GM20431 (cell line): ENCODE results near the gene RRP12.
"Not testable (repeated sequence)": the region's sequence is repeated elsewhere in the genome, so short reads cannot be mapped to it uniquely, and the experiment has no call there.

Experiments
- in situ Hi-C: fragments of 300-500 bp; cut with MseI, MboI; formaldehyde crosslinking; loops from one replicate; pipeline ENCODE4 v1.15.0; 2020; ENCODE audit warnings: low sequenced_read_pairs; ENCODE audit not compliant: unreplicated experiment

Gene RRP12

DNA sequence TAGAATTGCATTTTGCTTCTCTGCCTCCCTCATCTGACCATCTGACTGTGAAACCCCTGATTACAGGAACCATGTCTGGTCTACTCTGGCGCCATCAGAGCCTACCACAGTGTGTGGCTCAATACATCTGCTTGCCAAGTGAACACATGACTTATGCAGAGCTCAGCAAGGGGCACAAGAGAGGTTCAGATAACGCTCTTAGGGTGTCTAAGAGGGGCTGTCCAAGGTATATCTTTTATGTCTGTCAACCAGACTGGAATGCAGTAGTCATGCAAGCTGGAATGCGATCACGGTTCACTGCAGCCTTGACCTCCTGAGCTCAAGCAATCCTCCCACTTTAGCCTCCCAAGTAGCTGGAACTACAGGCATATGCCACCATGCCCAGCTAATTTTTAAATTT is 10.3 kb upstream of the RRP12 start:
- in situ Hi-C loops = no loop called here

- in situ Hi-C loops = no loop called here
Observed at GRCh38 chr10:97408496-97408992, 7.4 kb upstream of the RRP12 start.

GRCh38 chr10:97407952-97408248 is 6.8 kb upstream of the RRP12 start:
- in situ Hi-C loops = no loop called here

DNA sequence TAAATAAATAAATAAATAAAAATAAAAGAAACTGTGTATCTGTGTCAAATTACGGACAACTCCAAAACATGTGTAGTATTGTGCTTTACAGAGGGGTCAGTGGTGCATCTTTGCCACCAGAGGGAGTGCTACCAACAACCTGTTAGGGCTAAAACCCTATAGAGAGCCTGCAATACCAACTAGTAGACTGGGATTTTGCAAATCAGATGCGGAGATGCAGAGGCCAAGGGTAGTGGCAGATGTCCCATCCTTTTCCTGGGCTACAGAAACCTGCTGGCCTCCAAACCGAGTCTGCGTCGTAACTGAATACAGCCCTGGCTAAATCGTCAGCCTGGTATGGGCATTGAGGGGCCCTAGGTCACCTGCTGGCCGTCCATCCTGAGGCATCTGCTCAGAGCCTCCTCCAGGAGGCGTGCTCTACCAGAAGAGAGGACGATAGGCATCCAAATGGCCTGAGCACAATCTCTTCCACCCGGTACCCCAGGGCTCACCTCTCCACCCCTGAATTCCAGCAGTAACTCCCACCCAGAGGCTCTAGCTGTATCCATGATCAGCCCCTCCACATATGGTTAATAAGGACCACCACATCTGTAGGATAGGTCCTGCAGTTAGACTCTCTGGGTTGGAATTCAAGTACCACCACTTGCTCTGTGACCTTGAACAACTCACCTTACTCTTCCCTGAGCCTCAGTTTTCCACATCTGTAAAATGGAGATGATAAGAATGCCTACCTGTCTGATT is 6.2 kb upstream of the RRP12 start:
- in situ Hi-C loops = no loop called here

- in situ Hi-C loops = not testable (repeated sequence)
Observed at GRCh38 chr10:97406483-97406882, 5.3 kb upstream of the RRP12 start.

DNA sequence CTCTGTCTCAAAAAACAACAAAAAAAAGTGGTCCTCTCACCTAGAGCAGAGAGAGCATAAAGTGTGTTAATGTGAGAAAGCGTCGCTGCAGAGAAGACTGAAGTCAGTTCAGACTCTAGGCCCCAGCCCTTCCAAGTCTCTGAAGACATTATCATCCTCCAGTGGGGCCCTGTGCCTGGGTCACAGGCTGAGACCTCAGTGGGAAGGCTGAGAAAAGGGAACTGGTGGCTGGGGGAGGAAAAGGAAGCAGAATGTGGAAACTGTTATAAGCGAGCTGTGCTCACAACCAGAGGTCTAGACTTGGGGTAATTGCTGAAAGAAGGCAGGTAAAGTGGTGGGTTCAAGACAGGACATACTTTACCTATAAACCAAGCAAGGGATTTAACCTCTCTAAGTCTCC is 4.9 kb upstream of the RRP12 start:
- in situ Hi-C loops = no loop called here

DNA sequence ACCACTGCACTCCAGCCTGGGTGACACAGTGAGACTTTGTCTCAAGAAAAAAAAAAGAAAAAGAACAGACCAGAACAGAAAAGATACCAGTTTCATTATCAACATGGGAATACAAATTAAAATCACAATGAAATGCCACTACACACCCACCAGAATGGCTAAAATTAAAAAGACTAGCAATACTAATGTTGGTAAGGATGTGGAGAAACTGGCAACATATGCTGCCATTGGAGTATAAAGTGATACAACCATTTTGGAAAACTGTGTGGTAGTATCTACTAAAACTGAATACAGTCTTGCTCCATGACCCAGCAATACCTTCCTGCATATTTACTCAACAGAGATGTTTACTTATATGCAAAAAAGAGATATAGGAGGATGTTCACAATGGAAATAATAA is 2.9 kb upstream of the RRP12 start:
- in situ Hi-C loops = no loop called here

DNA sequence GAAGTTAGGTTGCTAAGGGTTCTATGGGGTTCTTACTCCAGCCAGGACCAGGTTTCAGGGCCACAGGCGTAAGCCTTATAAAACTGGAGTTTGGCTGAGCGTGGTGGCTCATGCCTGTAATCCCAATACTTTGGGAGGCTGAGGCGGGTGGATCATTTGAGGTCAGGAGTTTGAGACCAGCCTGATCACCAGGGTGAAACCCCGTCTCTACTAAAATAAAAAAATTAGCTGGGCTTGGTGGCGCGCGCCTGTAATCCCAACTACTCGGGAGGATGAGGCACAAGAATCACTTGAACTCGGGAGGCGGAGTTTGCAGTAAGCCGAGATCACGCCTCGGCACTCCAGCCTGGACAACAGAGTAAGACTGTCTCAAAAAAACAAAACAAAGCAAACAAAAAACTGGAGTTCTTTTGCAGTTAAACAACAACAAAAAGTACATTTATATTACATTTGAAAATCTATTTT is 347 bp upstream of the RRP12 start:
- in situ Hi-C loops = no loop called here

GRCh38 chr10:97399843-97400545 is 1.1 kb downstream of the RRP12 start:
- in situ Hi-C loops = no loop called here

GRCh38 chr10:97396056-97396455 is 5.1 kb downstream of the RRP12 start:
- in situ Hi-C loops = no loop called here

DNA sequence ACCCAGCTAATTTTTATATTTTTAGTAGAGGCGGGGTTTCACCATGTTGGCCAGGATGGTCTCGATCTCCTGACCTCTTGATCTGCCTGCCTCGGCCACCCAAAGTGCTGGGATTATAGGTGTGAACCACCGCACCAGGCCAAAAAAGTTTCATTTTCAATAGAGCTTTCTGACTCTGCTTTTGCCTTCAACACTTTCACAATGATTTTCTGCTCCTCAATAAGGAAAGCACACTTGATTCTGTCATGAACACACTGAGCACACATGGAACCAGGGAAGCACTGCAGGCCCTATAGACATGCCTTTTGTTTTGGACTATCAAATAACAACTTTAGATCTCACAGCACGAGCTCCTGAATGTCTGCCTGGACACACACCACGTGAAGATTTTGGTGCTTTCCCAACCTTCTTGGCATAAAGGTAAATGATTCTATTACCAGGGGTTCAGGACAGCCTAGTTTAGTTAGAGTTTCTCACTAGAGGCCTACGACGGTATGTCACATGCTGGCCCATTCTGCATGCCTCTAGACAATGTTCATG is 8.0 kb downstream of the RRP12 start:
- in situ Hi-C loops = no loop called here

DNA sequence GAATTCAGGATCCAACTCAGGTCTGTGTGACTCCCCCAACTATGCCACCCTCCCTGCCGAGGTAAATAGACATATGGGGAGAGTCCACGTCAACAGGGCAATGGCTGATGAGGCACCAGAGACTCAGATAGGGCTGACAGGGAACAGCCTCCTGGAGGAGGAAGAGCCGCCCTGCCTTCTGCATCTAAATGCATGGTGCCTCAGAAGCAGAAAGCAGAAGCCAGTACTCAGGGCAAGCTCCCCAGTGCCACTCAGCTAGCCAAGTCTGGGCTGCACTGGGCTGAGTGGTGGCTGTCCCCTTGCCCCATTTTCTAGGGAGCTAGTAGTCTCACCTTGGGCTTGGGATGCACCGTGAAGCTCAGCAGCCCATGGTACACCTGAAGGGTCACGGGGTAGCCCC is 11.0 kb downstream of the RRP12 start:
- in situ Hi-C loops = no loop called here

DNA sequence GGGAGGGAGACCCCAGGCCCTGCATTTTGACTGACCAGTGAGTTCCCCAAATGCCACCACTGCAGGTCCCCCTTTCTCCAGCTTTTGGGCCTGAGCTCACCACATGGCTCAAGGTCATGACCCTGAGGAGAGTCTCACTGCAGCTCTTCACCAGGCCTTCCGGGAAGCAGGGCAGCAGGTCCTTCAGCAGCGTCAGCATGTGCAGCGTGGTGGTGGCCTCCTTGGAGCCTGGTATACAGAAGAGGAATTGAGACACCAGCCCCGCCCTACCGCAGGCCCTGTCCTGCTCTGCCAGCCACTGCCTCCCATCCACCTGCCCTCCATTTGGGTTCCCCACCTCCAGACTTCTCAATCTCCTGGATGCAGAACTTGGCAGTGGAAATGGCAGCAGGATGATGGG is 13.0 kb downstream of the RRP12 start:
- in situ Hi-C loops = no loop called here

- in situ Hi-C loops = no loop called here
Observed at GRCh38 chr10:97385565-97385964, 15.6 kb downstream of the RRP12 start.

DNA sequence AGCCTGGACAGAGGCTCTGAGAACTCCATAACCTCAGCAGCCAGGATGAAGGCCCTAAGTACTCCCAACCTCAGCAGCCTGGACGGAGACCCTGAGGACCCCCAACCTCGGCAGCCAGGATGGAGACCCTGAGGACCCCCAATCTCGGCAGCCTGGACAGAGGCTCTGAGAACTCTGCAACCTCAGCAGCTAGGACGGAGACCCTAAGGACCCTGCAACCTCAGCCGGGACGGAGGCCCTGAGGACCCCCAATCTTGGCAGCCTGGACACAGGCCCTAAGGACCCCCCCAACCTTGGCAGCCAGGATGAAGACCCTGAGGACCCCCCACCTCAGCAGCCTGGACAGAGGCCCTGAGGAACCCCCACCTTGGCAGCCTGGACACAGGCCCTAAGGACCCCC is 16.5 kb downstream of the RRP12 start:
- in situ Hi-C loops = no loop called here

GRCh38 chr10:97384156-97384555 is 17.0 kb downstream of the RRP12 start:
- in situ Hi-C loops = no loop called here

- in situ Hi-C loops = no loop called here
Observed at GRCh38 chr10:97383159-97383558, 18.0 kb downstream of the RRP12 start.

GRCh38 chr10:97381626-97382025 is 19.5 kb downstream of the RRP12 start:
- in situ Hi-C loops = no loop called here

DNA sequence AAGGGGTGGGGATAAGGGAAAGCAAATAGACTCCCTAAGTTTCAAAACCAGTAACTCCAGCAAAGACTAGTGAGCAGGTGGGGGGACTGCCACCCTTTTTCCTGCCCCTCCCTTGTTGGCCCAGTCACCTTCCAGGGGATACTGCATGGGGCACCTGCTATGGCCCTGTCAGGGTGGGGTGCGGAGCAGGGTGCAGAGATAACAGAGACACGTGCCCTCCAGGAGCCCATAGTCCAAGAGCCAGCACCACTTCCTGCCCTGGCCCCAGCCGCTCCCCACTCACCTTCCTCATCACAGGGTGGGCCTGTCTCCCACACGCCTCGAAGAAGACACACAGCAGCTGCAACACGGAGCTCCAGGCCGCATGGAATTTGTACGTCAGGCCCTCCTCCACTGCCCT is 20.6 kb downstream of the RRP12 start:
- in situ Hi-C loops = no loop called here

- in situ Hi-C loops = no loop called here
Observed at GRCh38 chr10:97378933-97379921, 21.9 kb downstream of the RRP12 start.
